HepG2 (cell line): Measurements from ENCODE around the gene ZNF764. TPM values are rescaled to one million over a fixed set of nuclear protein-coding genes. Genes with fewer than 3 reads are reported as not detected.

Experiments used
- ARID5B ChIP-seq: IDR thresholded peaks from 2 replicates; pipeline ENCODE4 v1.4.0; 2020; ENCODE audit warnings: mild to moderate bottlenecking, missing genetic modification reagents
- CBX2 ChIP-seq, 2 experiments: fragments of 200-600 bp in 1 of 2; sonication (generic); formaldehyde crosslinking in 1 of 2; IDR thresholded peaks; 2 replicates each; pipeline versions ENCODE4 v1.7.0 to v1.8.1; 2018 to 2022; ENCODE audit warnings: low read depth in 2 of 2, low read length in 1 of 2, mild to moderate bottlenecking in 1 of 2, missing genetic modification reagents in 1 of 2
- CTCF ChIP-seq: sonication (generic); formaldehyde crosslinking; IDR thresholded peaks from 2 replicates; pipeline ENCODE4 v1.5.0; 2020; ENCODE audit warnings: mild to moderate bottlenecking, missing genetic modification reagents, moderate library complexity
- DNMT1 ChIP-seq: sonication (generic); formaldehyde crosslinking; IDR thresholded peaks from 2 replicates; pipeline ENCODE4 v1.5.1; 2020; ENCODE audit warnings: mild to moderate bottlenecking, missing genetic modification reagents
- EEA1 ChIP-seq: sonication (generic); formaldehyde crosslinking; IDR thresholded peaks from 2 replicates; pipeline ENCODE4 v1.5.1; 2020; ENCODE audit warnings: mild to moderate bottlenecking, missing genetic modification reagents, borderline replicate concordance
- ERF ChIP-seq: IDR thresholded peaks from 2 replicates; pipeline ENCODE4 v1.6.1; 2018; ENCODE audit warnings: missing biosample characterization, missing genetic modification reagents
- MLLT10 ChIP-seq: sonication (generic); formaldehyde crosslinking; IDR thresholded peaks from 2 replicates; pipeline ENCODE4 v1.4.0; 2020; ENCODE audit warnings: missing genetic modification reagents
- PAWR ChIP-seq: sonication (generic); formaldehyde crosslinking; IDR thresholded peaks from 2 replicates; pipeline ENCODE4 v1.4.0; 2020; ENCODE audit warnings: missing genetic modification reagents, mild to moderate bottlenecking, borderline replicate concordance
- PAX8 ChIP-seq: sonication (generic); formaldehyde crosslinking; IDR thresholded peaks from 2 replicates; pipeline ENCODE4 v1.8.0; 2022; ENCODE audit warnings: mild to moderate bottlenecking, missing genetic modification reagents, borderline replicate concordance
- PCBP1 ChIP-seq: fragments of 200-400 bp; formaldehyde crosslinking; IDR thresholded peaks from 2 replicates; pipeline ENCODE4 v1.6.1; 2017; ENCODE audit warnings: mild to moderate bottlenecking, low read depth, low read length, borderline replicate concordance
- PITX1 ChIP-seq: sonication (generic); formaldehyde crosslinking; IDR thresholded peaks from 2 replicates; pipeline ENCODE4 v1.5.1; 2020; ENCODE audit warnings: mild to moderate bottlenecking, missing genetic modification reagents
- POLR2AphosphoS5 ChIP-seq: IDR thresholded peaks from 2 replicates; pipeline ENCODE4 v1.6.1; 2012; ENCODE audit warnings: low read depth, low read length
- PRPF4 ChIP-seq: fragments of 200-400 bp; formaldehyde crosslinking; IDR thresholded peaks from 2 replicates; pipeline ENCODE4 v1.6.1; 2016; ENCODE audit warnings: low read length, low read depth; ENCODE audit not compliant: poor library complexity, severe bottlenecking
- PTBP1 ChIP-seq: fragments of 200-400 bp; formaldehyde crosslinking; IDR thresholded peaks from 2 replicates; pipeline ENCODE4 v1.6.1; 2018; ENCODE audit warnings: low read length, low read depth; ENCODE audit not compliant: poor library complexity, severe bottlenecking
- SKI ChIP-seq: fragments of 450-650 bp; IDR thresholded peaks from one replicate; pipeline ENCODE4 v1.6.1; 2018; ENCODE audit warnings: mild to moderate bottlenecking; ENCODE audit not compliant: partially characterized antibody
- SSRP1 ChIP-seq: IDR thresholded peaks from 2 replicates; pipeline ENCODE4 v1.6.1; 2016; ENCODE audit warnings: control low read depth
- ZBTB1 ChIP-seq: sonication (generic); formaldehyde crosslinking; IDR thresholded peaks from 2 replicates; pipeline ENCODE4 v1.4.0; 2020; ENCODE audit warnings: missing genetic modification reagents, borderline replicate concordance
- ZKSCAN8 ChIP-seq: IDR thresholded peaks from 2 replicates; pipeline ENCODE4 v1.6.1; 2016; ENCODE audit warnings: borderline replicate concordance, missing genetic modification reagents, missing compliant biosample characterization
- ZNF224 ChIP-seq: sonication (generic); formaldehyde crosslinking; IDR thresholded peaks from 2 replicates; pipeline ENCODE4 v1.5.0; 2020; ENCODE audit warnings: mild to moderate bottlenecking, missing genetic modification reagents
- ZNF225 ChIP-seq: sonication (generic); formaldehyde crosslinking; IDR thresholded peaks from 2 replicates; pipeline ENCODE4 v1.4.0; 2020; ENCODE audit warnings: mild to moderate bottlenecking, missing genetic modification reagents
- ZNF296 ChIP-seq: sonication (generic); formaldehyde crosslinking; conservative IDR thresholded peaks from 2 replicates; pipeline ENCODE4 v1.5.0; 2020; ENCODE audit warnings: mild to moderate bottlenecking, missing genetic modification reagents
- ZNF672 ChIP-seq: sonication (generic); formaldehyde crosslinking; IDR thresholded peaks from 2 replicates; pipeline ENCODE4 v1.8.1; 2022; ENCODE audit warnings: missing genetic modification reagents
- ZNF775 ChIP-seq: sonication (generic); formaldehyde crosslinking; IDR thresholded peaks from 2 replicates; pipeline ENCODE4 v1.4.0; 2020; ENCODE audit warnings: missing genetic modification reagents, mild to moderate bottlenecking, moderate library complexity, borderline replicate concordance
- polyA plus RNA-seq, 8 experiments: library from polyadenylated mRNA; depleted of rRNA in 3 of 8; stranded (reverse) in 7 of 8; unstranded in 1 of 8; fragments of >200 nt; fragmentation: Illumina TruSeq in 4 of 8; extraction: Trizol in 4 of 8; gene quantifications; 2 replicates each; pipeline versions ENCODE4 v1.2.1 to v1.2.3, GENCODE V29; 2011 to 2016; ENCODE audit warnings: low read depth in 4 of 8, missing spikeins in 1 of 8, mixed read lengths in 1 of 8; ENCODE audit not compliant: insufficient read depth in 1 of 8
- total RNA-seq, 5 experiments: library from RNA; depleted of rRNA; stranded (reverse); fragments of >200 nt; fragmentation: Illumina TruSeq; extraction: Trizol; gene quantifications; 2 replicates each; pipeline ENCODE4 v1.2.3, GENCODE V29; 2016; ENCODE audit warnings: low read depth in 1 of 5

ZNF764 gene
- total and polyA plus RNA-seq, 2 of the 13 experiments (the other 11 are each of a cell fraction or from before 2014, with no cell fraction given), result 4.1 to 9.1 TPM

GRCh38 chr16:30526823-30527634, 31.1 kb downstream of the ZNF764 start (continued):
- TF ChIP-seq POLR2AphosphoS5 (peak; percentile 67), EEA1 (CRISPR knock-in tag) (no peak), SKI (peak; percentile 83), ZKSCAN8 (CRISPR knock-in tag) (0 out of 2 replicates have a peak, but pooled peaks have one; percentile 38), ZNF225 (CRISPR knock-in tag) (peak; percentile 65), PAWR (CRISPR knock-in tag) (no peak), SSRP1 (CRISPR knock-in tag) (no peak; the same call in 1 of the 2 replicates), CBX2 (IDR thresholded peaks at IDR 0.05; ENCODE audit: low read depth, low read length) (no peak), CBX2 (CRISPR knock-in tag; IDR thresholded peaks at IDR 0.05; ENCODE audit: low read depth) (no peak), CTCF (CRISPR knock-in tag) (peak; percentile 54), MLLT10 (no peak), ZNF224 (CRISPR knock-in tag) (peak; percentile 71; the same call in 1 of the 2 replicates), ZNF775 (no peak), ERF (CRISPR knock-in tag) (peak; percentile 11; the same call in 1 of the 2 replicates), ZBTB1 (CRISPR knock-in tag) (peak; percentile 97), PITX1 (CRISPR knock-in tag) (peak; percentile 71; the same call in 1 of the 2 replicates), PTBP1 (no peak), ZNF296 (no peak), PCBP1 (peak; percentile 7; the same call in 1 of the 2 replicates), ARID5B (CRISPR knock-in tag) (peak; percentile 4; the same call in 1 of the 2 replicates), PRPF4 (no peak), ZNF672 (no peak), DNMT1 (CRISPR knock-in tag) (no peak), PAX8 (CRISPR knock-in tag) (no peak)
